Endothelial cell of umbilical vein (primary cell): ENCODE measurements around the gene ABHD5. TPM values are rescaled to one million over a fixed set of nuclear protein-coding genes. Genes with fewer than 3 reads are reported as not detected.

ENCODE experiments used
- BruUV-seq: library from RNA; stranded (reverse); fragments of 400-500 nt; replicated peaks from 2 replicates; lab custom pipeline; 2021; lab: Mats Ljungman, UMichigan
- CTCF ChIA-PET: fragments of 300-600, 350-600 bp; sonication (Branson Sonifier 250); formaldehyde crosslinking; loops from one replicate; lab custom pipeline; 2021; ENCODE audit warnings: antibody characterized with exemption, inconsistent platforms; lab: Charles Lee
- POLR2A ChIA-PET: fragments of 300-600, 350-600 bp; sonication (Branson Sonifier 250); formaldehyde crosslinking; loops from one replicate; lab custom pipeline; 2021; ENCODE audit warnings: antibody characterized with exemption, inconsistent platforms; lab: Charles Lee
- DNase-seq: peaks from one replicate; pipeline ENCODE4 v3.0.0-alpha.2; 2011; ENCODE audit warnings: low read depth, low spot score
- FAIRE-seq: peaks from 2 replicates; lab custom pipeline; 2011; peaks lifted over from hg19 to GRCh38; lab: Jason Lieb, UNC
- H2AFZ ChIP-seq: 2 replicates; pipeline ENCODE4 v1.6.0; 2012; ENCODE audit warnings: low read depth, low read length, control low read depth, inconsistent platforms
- H3K27ac ChIP-seq: 2 replicates; pipeline ENCODE4 v1.5.1; 2011; ENCODE audit warnings: low read depth, mild to moderate bottlenecking, control low read depth, low read length, moderate library complexity; ENCODE audit not compliant: insufficient read depth
- H3K27me3 ChIP-seq, 2 experiments: 2 replicates each; pipeline versions ENCODE4 v1.6.0 to v1.6.1; 2011; ENCODE audit warnings: low read length in 2 of 2, mixed read lengths in 1 of 2; ENCODE audit not compliant: control insufficient read depth in 2 of 2, insufficient read depth in 2 of 2
- H3K36me3 ChIP-seq, 2 experiments: 2 replicates in 1 of 2; 3 replicates in 1 of 2; pipeline ENCODE4 v1.5.1; 2011; ENCODE audit warnings: low read length in 2 of 2, mild to moderate bottlenecking in 1 of 2, moderate library complexity in 1 of 2; ENCODE audit not compliant: control insufficient read depth in 2 of 2, insufficient read depth in 2 of 2; ENCODE audit errors: extremely low read depth in 1 of 2
- H3K4me1 ChIP-seq: 3 replicates; pipeline ENCODE4 v1.5.1; 2011; ENCODE audit warnings: mild to moderate bottlenecking, low read length; ENCODE audit not compliant: control insufficient read depth, insufficient read depth; ENCODE audit errors: extremely low read depth
- H3K4me2 ChIP-seq: 2 replicates; pipeline ENCODE4 v1.6.1; 2011; ENCODE audit warnings: low read length, control low read depth, mixed read lengths; ENCODE audit not compliant: insufficient read depth
- H3K4me3 ChIP-seq, 3 experiments: fragments of 200-600 bp in 1 of 3; sonication (generic), shearing (Covaris generic) in 1 of 3; replicated peaks in 1 of 3; 2 replicates each; pipeline ENCODE4 v1.5.1; 2011 to 2016; ENCODE audit warnings: control low read depth in 3 of 3, low read length in 3 of 3, mild to moderate bottlenecking in 2 of 3, inconsistent platforms in 1 of 3, low read depth in 1 of 3, moderate library complexity in 1 of 3; ENCODE audit not compliant: insufficient read depth in 1 of 3
- H3K79me2 ChIP-seq: 2 replicates; pipeline ENCODE4 v1.6.0; 2012; ENCODE audit warnings: low read length, inconsistent platforms; ENCODE audit not compliant: control insufficient read depth, insufficient read depth
- H3K9ac ChIP-seq: replicated peaks from 2 replicates; pipeline ENCODE3; 2011; ENCODE audit warnings: low read length, control low read depth; ENCODE audit not compliant: insufficient read depth; ENCODE audit errors: extremely low read depth
- H3K9me1 ChIP-seq: replicated peaks from 3 replicates; pipeline ENCODE4 v1.6.0; 2011; ENCODE audit warnings: mild to moderate bottlenecking, low read length; ENCODE audit not compliant: control insufficient read depth, insufficient read depth; ENCODE audit errors: extremely low read depth
- H3K9me3 ChIP-seq: replicated peaks from 2 replicates; pipeline ENCODE4 v1.5.1; 2012; ENCODE audit warnings: low read length, inconsistent platforms; ENCODE audit not compliant: control insufficient read depth, insufficient read depth
- H4K20me1 ChIP-seq: replicated peaks from 2 replicates; pipeline ENCODE3; 2011; ENCODE audit warnings: mild to moderate bottlenecking, low read length; ENCODE audit not compliant: control insufficient read depth, insufficient read depth; ENCODE audit errors: extremely low read depth
- CTCF ChIP-seq, 2 donors: IDR thresholded peaks; 1 replicate in 1 of 2; 2 replicates in 1 of 2; pipeline ENCODE4 v1.5.1; 2011; ENCODE audit warnings: low read length in 2 of 2, mild to moderate bottlenecking in 2 of 2, moderate library complexity in 2 of 2, control low read depth in 1 of 2, inconsistent platforms in 1 of 2, low read depth in 1 of 2; ENCODE audit not compliant: insufficient read depth in 1 of 2; ENCODE audit errors: extremely low read depth in 1 of 2
- EZH2 ChIP-seq: IDR thresholded peaks from 2 replicates; pipeline ENCODE4 v1.6.1; 2012; ENCODE audit warnings: borderline replicate concordance, low read depth, mild to moderate bottlenecking, moderate library complexity, low read length, inconsistent platforms; ENCODE audit not compliant: severe bottlenecking
- GATA2 ChIP-seq: IDR thresholded peaks from 2 replicates; pipeline ENCODE4 v1.7.0; 2011; ENCODE audit warnings: low read depth, mild to moderate bottlenecking, moderate library complexity, mixed read lengths, low read length; ENCODE audit not compliant: insufficient read length, insufficient read depth
- JUN ChIP-seq: IDR thresholded peaks from 2 replicates; pipeline ENCODE4 v1.6.1; 2011; ENCODE audit warnings: borderline replicate concordance, low read depth; ENCODE audit not compliant: insufficient read length, insufficient read depth
- MYC ChIP-seq: IDR thresholded peaks from one replicate; pipeline ENCODE4 v1.6.1; 2011; ENCODE audit warnings: mild to moderate bottlenecking, low read depth, low read length
- POLR2A ChIP-seq: IDR thresholded peaks from 2 replicates; pipeline ENCODE4 v1.6.1; 2012; ENCODE audit warnings: low read depth, mild to moderate bottlenecking, control low read depth, low read length
- dilution Hi-C: fragments of 300-500 bp; cut with MboI; formaldehyde crosslinking; loops from one replicate; pipeline ENCODE4 v1.15.0; 2019; ENCODE audit warnings: low sequenced_read_pairs; ENCODE audit not compliant: extremely low pct_ligation_motif_present
- intact Hi-C: fragments of 100-400 bp; cut with micrococcal nuclease; formaldehyde crosslinking; loops from one replicate; pipeline ENCODE4 v1.10.0; 2022
- polyA plus RNA-seq, 4 experiments: library from polyadenylated mRNA; depleted of rRNA in 3 of 4; stranded (reverse) in 3 of 4; unstranded in 1 of 4; fragments of >200 nt; gene quantifications; 2 replicates each; pipeline versions ENCODE4 v1.2.1 to v1.2.3, GENCODE V29; 2011 to 2012; ENCODE audit warnings: missing spikeins in 1 of 4
- total RNA-seq: library from RNA; stranded (reverse); gene quantifications from 2 replicates; pipeline ENCODE4 v1.2.3, GENCODE V29; 2021

Gene ABHD5
- total and polyA plus RNA-seq, 2 donors (not counting 3 experiments of a cell fraction or from before 2014, with no cell fraction given) = 10.0 to 21.2 TPM

GRCh38 chr3:43699864-43700263, 9.1 kb downstream of the ABHD5 start:
- no TSS peak for BruUV-seq
- Histone ChIP-seq H3K4me3 (no peak overlapping the region), H4K20me1 (no peaks in the 10 kb centered on the region), H3K79me2 (peaks cover 19% of the 10 kb centered on the region), H3K4me1 (no peaks in the 10 kb centered on the region), H3K36me3 (peaks cover 0 to 3% of the 10 kb centered on the region in 2 experiments), H2AFZ (no peak overlapping the region), H3K9me3 (no peaks in the 10 kb centered on the region), H3K9me1 (no peaks in the 10 kb centered on the region), H3K27ac (no peak overlapping the region), H3K27me3 (no peaks in the 10 kb centered on the region), H3K4me2 (no peak overlapping the region), H3K9ac (no peak overlapping the region)
- dilution Hi-C loops = no loop called here
- intact Hi-C loops = loop anchor here (2.0 kb wide), 1 partner anchor 415 kb away; no protein-coding TSS in a partner anchor
- ChIA-PET POLR2A (no interaction called here), CTCF (interaction anchor here (1.0 to 2.5 kb wide), 6 partner anchors 59 to 499 kb away, joined by 3 to 7 read pairs (median 4); no protein-coding TSS in a partner anchor)
- DNase-seq = peak; percentile 26
- TF ChIP-seq GATA2 (no peak), CTCF (IDR thresholded peaks at IDR 0.05; ENCODE audit: extremely low read depth in 1 of 2, insufficient read depth in 1 of 2, low read depth in 1 of 2, low read length in 2 of 2) (peak; percentile 17 to 42)
- FAIRE-seq = peak; percentile 26

DNA sequence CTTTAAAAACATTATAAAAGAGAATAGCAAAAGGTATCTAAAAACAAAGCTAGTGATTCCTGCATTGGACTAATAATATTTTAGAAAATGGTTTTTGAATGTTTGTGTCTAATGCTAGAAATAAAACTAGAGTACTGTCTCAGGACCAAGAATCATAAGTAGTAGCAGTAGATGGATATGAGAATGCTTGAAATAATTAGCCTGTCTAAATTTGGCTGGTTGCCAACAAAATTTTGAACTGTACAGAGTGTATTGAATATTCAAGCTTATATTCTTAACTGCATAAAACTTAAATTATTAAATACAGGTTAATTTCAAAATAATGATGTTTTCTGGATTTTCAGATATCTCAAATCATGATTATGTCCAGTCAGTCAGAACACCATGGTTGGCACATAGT, 14.0 kb downstream of the ABHD5 start:
- ChIA-PET POLR2A (interaction anchor here (1.2 kb wide), 1 partner anchor 14 kb away, joined by 3 read pairs; the partner anchor contains the start of gene ABHD5), CTCF (interaction anchor here (0.8 to 1.2 kb wide), 3 partner anchors 12 to 65 kb away, joined by 3 read pairs; no protein-coding TSS in a partner anchor)
- H3K9ac ChIP-seq = no peak overlapping the region
- peaks cover 20% of the 10 kb centered on the region for H3K4me1 ChIP-seq
- H3K36me3 ChIP-seq = peaks cover 3% of the 10 kb centered on the region in 2 experiments
- no peaks in the 10 kb centered on the region for H3K9me1 ChIP-seq
- H3K27ac ChIP-seq = no peak overlapping the region
- BruUV-seq = no TSS peak
- no peaks in the 10 kb centered on the region for H3K9me3 ChIP-seq
- H3K4me2 ChIP-seq = no peak overlapping the region
- DNase-seq (no peak), FAIRE-seq (no peak)
- H2AFZ ChIP-seq = no peak overlapping the region
- no peaks in the 10 kb centered on the region for H3K79me2 ChIP-seq
- TF ChIP-seq GATA2 (no peak), EZH2 (no peak), POLR2A (no peak), JUN (no peak), CTCF (IDR thresholded peaks at IDR 0.05; ENCODE audit: extremely low read depth in 1 of 2, insufficient read depth in 1 of 2, low read depth in 1 of 2, low read length in 2 of 2) (no peak), MYC (no peak)
- dilution Hi-C loops = no loop called here
- H3K4me3 ChIP-seq = no peak overlapping the region
- intact Hi-C loops = loop anchor here (5.0 kb wide), 1 partner anchor 168 kb away; no protein-coding TSS in a partner anchor
- no peaks in the 10 kb centered on the region for H3K27me3 ChIP-seq
- H4K20me1 ChIP-seq = no peaks in the 10 kb centered on the region
